H1 (cell line): ENCODE data around the gene NAV2. TPM values are rescaled to one million over a fixed set of nuclear protein-coding genes. Genes with fewer than 3 reads are reported as not detected.
A peak's percentile ranks its signal among the peaks of the same experiment; 100 is the strongest.

ENCODE experiments used
- CTCF ChIA-PET: fragments of 300-600 bp; sonication (Branson Sonifier 250); formaldehyde crosslinking; loops from one replicate; lab custom pipeline; 2021; ENCODE audit not compliant: partially characterized antibody; lab: Charles Lee
- POLR2A ChIA-PET: fragments of 300-600 bp; sonication (Branson Sonifier 250); formaldehyde crosslinking; loops from one replicate; lab custom pipeline; 2021; ENCODE audit warnings: inconsistent platforms; ENCODE audit not compliant: partially characterized antibody; lab: Charles Lee
- DNase-seq, 2 experiments: peaks; one replicate each; pipeline versions ENCODE4 v3.0.0 to v3.0.0-alpha.2; 2010 to 2022; ENCODE audit warnings: low spot score in 2 of 2, low read depth in 1 of 2, mixed read lengths in 1 of 2
- FAIRE-seq: peaks from 2 replicates; lab custom pipeline; 2011; peaks lifted over from hg19 to GRCh38; lab: Jason Lieb, UNC
- H2AFZ ChIP-seq: 2 replicates; pipeline ENCODE4 v1.8.1; 2012; ENCODE audit warnings: low read length, inconsistent platforms
- H2AK5ac ChIP-seq: 2 replicates; pipeline ENCODE4 v1.6.1; 2013; ENCODE audit warnings: low read depth, low read length
- H2BK120ac ChIP-seq: replicated peaks from 2 replicates; pipeline ENCODE3; 2013; ENCODE audit warnings: low read depth, low read length, inconsistent platforms
- H2BK12ac ChIP-seq: 2 replicates; pipeline ENCODE4 v1.6.1; 2013; ENCODE audit warnings: low read depth, low read length
- H2BK15ac ChIP-seq: 2 replicates; pipeline ENCODE4 v1.6.1; 2013; ENCODE audit warnings: low read length
- H2BK20ac ChIP-seq: 2 replicates; pipeline ENCODE4 v1.6.1; 2013; ENCODE audit warnings: low read length
- H2BK5ac ChIP-seq: 2 replicates; pipeline ENCODE4 v1.6.1; 2013; ENCODE audit warnings: low read depth, low read length
- H3K14ac ChIP-seq: 2 replicates; pipeline ENCODE4 v1.6.1; 2013; ENCODE audit warnings: inconsistent platforms; ENCODE audit not compliant: insufficient read length
- H3K18ac ChIP-seq: 2 replicates; pipeline ENCODE4 v1.6.1; 2013; ENCODE audit warnings: low read length; ENCODE audit errors: extremely low read depth
- H3K23ac ChIP-seq: 2 replicates; pipeline ENCODE4 v1.6.1; 2013; ENCODE audit warnings: inconsistent platforms; ENCODE audit not compliant: insufficient read length
- H3K23me2 ChIP-seq: 2 replicates; pipeline ENCODE4 v1.6.1; 2013; ENCODE audit warnings: low read depth, low read length
- H3K27ac ChIP-seq: 2 replicates; pipeline ENCODE4 v1.6.1; 2011; ENCODE audit warnings: low read depth, low read length, inconsistent platforms
- H3K27me3 ChIP-seq, 4 experiments: replicated peaks in 1 of 4; 1 replicate in 1 of 4; 2 replicates in 3 of 4; pipeline versions ENCODE4 v1.6.1 to v1.8.1; 2011 to 2013; ENCODE audit warnings: low read length in 3 of 4, mild to moderate bottlenecking in 3 of 4, inconsistent platforms in 2 of 4, mixed read lengths in 2 of 4, moderate library complexity in 1 of 4; ENCODE audit not compliant: control insufficient read depth in 3 of 4, insufficient read depth in 3 of 4; ENCODE audit errors: extremely low read depth in 1 of 4
- H3K36me3 ChIP-seq, 4 experiments: 2 replicates each; pipeline versions ENCODE4 v1.6.1 to v1.8.1; 2011 to 2013; ENCODE audit warnings: mild to moderate bottlenecking in 4 of 4, low read length in 3 of 4, moderate library complexity in 2 of 4, control low read depth in 1 of 4, inconsistent platforms in 1 of 4; ENCODE audit not compliant: insufficient read depth in 4 of 4, control insufficient read depth in 2 of 4
- H3K4ac ChIP-seq: replicated peaks from 2 replicates; pipeline ENCODE3; 2013; ENCODE audit warnings: low read length, low read depth, mixed read lengths, inconsistent platforms; ENCODE audit not compliant: insufficient read length
- H3K4me1 ChIP-seq, 4 experiments: replicated peaks in 1 of 4; 1 replicate in 1 of 4; 2 replicates in 3 of 4; pipeline versions ENCODE4 v1.6.1 to v1.8.1; 2011 to 2013; ENCODE audit warnings: low read length in 3 of 4, inconsistent platforms in 2 of 4, mixed read lengths in 1 of 4; ENCODE audit not compliant: insufficient read depth in 4 of 4, control insufficient read depth in 3 of 4
- H3K4me2 ChIP-seq, 2 experiments: 2 replicates each; pipeline versions ENCODE4 v1.6.1 to v1.8.1; 2011 to 2013; ENCODE audit warnings: low read depth in 2 of 2, low read length in 2 of 2, control low read depth in 1 of 2, inconsistent platforms in 1 of 2, mild to moderate bottlenecking in 1 of 2; ENCODE audit not compliant: insufficient read depth in 1 of 2
- H3K4me3 ChIP-seq, 4 experiments: fragments of 200-600, 300-600 bp in 1 of 4; sonication (generic), shearing (Covaris generic), sonication (Bioruptor Twin) in 1 of 4; 2 replicates each; pipeline versions ENCODE4 v1.5.1 to v1.8.1; 2011 to 2016; ENCODE audit warnings: low read length in 4 of 4, low read depth in 3 of 4, control low read depth in 2 of 4, inconsistent platforms in 2 of 4, mild to moderate bottlenecking in 2 of 4, mixed read lengths in 1 of 4, moderate library complexity in 1 of 4; ENCODE audit not compliant: insufficient read depth in 2 of 4; ENCODE audit errors: extremely low read depth in 1 of 4
- H3K56ac ChIP-seq: replicated peaks from 2 replicates; pipeline ENCODE3; 2013; ENCODE audit warnings: low read depth, mild to moderate bottlenecking, mixed read lengths, low read length, inconsistent platforms; ENCODE audit not compliant: insufficient read length
- H3K79me1 ChIP-seq: 2 replicates; pipeline ENCODE4 v1.6.1; 2013; ENCODE audit warnings: low read depth, low read length, control low read depth
- H3K79me2 ChIP-seq, 2 experiments: 2 replicates each; pipeline versions ENCODE4 v1.6.1 to v1.8.1; 2012 to 2013; ENCODE audit warnings: low read length in 2 of 2, mild to moderate bottlenecking in 2 of 2, inconsistent platforms in 1 of 2; ENCODE audit not compliant: insufficient read depth in 2 of 2, control insufficient read depth in 1 of 2
- H3K9ac ChIP-seq, 4 experiments: replicated peaks in 1 of 4; 1 replicate in 1 of 4; 2 replicates in 3 of 4; pipeline versions ENCODE4 v1.6.1 to v1.8.1; 2011 to 2013; ENCODE audit warnings: low read depth in 3 of 4, low read length in 3 of 4, control low read depth in 2 of 4, mild to moderate bottlenecking in 2 of 4, moderate library complexity in 2 of 4, inconsistent platforms in 1 of 4; ENCODE audit errors: extremely low read depth in 1 of 4
- H3K9me3 ChIP-seq, 2 experiments: 2 replicates each; pipeline versions ENCODE4 v1.6.1 to v1.8.1; 2012 to 2013; ENCODE audit warnings: mild to moderate bottlenecking in 2 of 2, moderate library complexity in 2 of 2, control low read depth in 1 of 2, inconsistent platforms in 1 of 2, low read depth in 1 of 2, low read length in 1 of 2, mixed read lengths in 1 of 2; ENCODE audit not compliant: insufficient read depth in 2 of 2
- H4K20me1 ChIP-seq, 2 experiments: replicated peaks in 1 of 2; 2 replicates each; pipeline versions ENCODE3 to v1.8.1; 2011 to 2013; ENCODE audit warnings: inconsistent platforms in 2 of 2, low read length in 2 of 2, mild to moderate bottlenecking in 1 of 2; ENCODE audit not compliant: insufficient read depth in 2 of 2, control insufficient read depth in 1 of 2
- H4K5ac ChIP-seq: 2 replicates; pipeline ENCODE4 v1.6.1; 2013; ENCODE audit warnings: low read length, low read depth, mixed read lengths, inconsistent platforms; ENCODE audit not compliant: insufficient read length
- H4K8ac ChIP-seq: 2 replicates; pipeline ENCODE4 v1.8.0; 2013; ENCODE audit warnings: mild to moderate bottlenecking, moderate library complexity, low read length, inconsistent platforms; ENCODE audit not compliant: insufficient read depth; ENCODE audit errors: extremely low read depth
- H4K91ac ChIP-seq: replicated peaks from 2 replicates; pipeline ENCODE3; 2013; ENCODE audit warnings: low read length, mixed read lengths, inconsistent platforms; ENCODE audit not compliant: insufficient read length
- BCL11A ChIP-seq, 2 experiments: IDR thresholded peaks; one replicate each; pipeline ENCODE4 v1.6.1; 2011; ENCODE audit warnings: low read depth in 2 of 2, low read length in 2 of 2, mild to moderate bottlenecking in 2 of 2
- CHD1 ChIP-seq: IDR thresholded peaks from 2 replicates; pipeline ENCODE4 v1.6.1; 2012; ENCODE audit warnings: low read depth, low read length, improper control_type of control experiment
- EP300 ChIP-seq, 2 experiments: IDR thresholded peaks; 1 replicate in 1 of 2; 2 replicates in 1 of 2; pipeline ENCODE4 v1.6.1; 2011 to 2012; ENCODE audit warnings: low read depth in 2 of 2, low read length in 2 of 2, mild to moderate bottlenecking in 2 of 2, borderline replicate concordance in 1 of 2, inconsistent platforms in 1 of 2, moderate library complexity in 1 of 2
- EZH2 ChIP-seq: fragments of 200-600 bp; sonication (generic); IDR thresholded peaks from 2 replicates; pipeline ENCODE4 v1.7.1; 2012; ENCODE audit warnings: low read depth, mild to moderate bottlenecking, moderate library complexity, low read length, inconsistent platforms; ENCODE audit not compliant: severe bottlenecking
- JUN ChIP-seq: IDR thresholded peaks from 2 replicates; pipeline ENCODE4 v1.6.1; 2011; ENCODE audit warnings: low read depth, mild to moderate bottlenecking, improper control_type of control experiment, low read length
- JUND ChIP-seq: IDR thresholded peaks from 2 replicates; pipeline ENCODE4 v1.6.1; 2011; ENCODE audit warnings: mild to moderate bottlenecking, improper control_type of control experiment, low read length
- PHF8 ChIP-seq: fragments of 200-600 bp; sonication (generic); conservative IDR thresholded peaks from 2 replicates; pipeline ENCODE4 v1.7.1; 2012; ENCODE audit warnings: low read depth, mild to moderate bottlenecking, inconsistent platforms, low read length, moderate library complexity
- RAD21 ChIP-seq, 2 experiments: IDR thresholded peaks in 1 of 2; conservative IDR thresholded peaks in 1 of 2; 2 replicates each; pipeline ENCODE4 v1.6.1; 2011; ENCODE audit warnings: low read depth in 2 of 2, low read length in 2 of 2, improper control_type of control experiment in 1 of 2, inconsistent platforms in 1 of 2, mild to moderate bottlenecking in 1 of 2, moderate library complexity in 1 of 2
- SUZ12 ChIP-seq: fragments of 200-600 bp; sonication (generic); IDR thresholded peaks from 2 replicates; pipeline ENCODE4 v1.6.1; 2012; ENCODE audit warnings: mild to moderate bottlenecking, inconsistent platforms, low read length, moderate library complexity, mixed read lengths
- WGBS, 2 experiments: shearing (Covaris generic) in 1 of 2; methylation state at CpG; one replicate each; pipeline versions ENCODE4 v1.1.6 to v1.1.7; 2013 to 2015; ENCODE audit warnings: low lambda C conversion rate in 2 of 2, mixed read lengths in 2 of 2, inconsistent platforms in 1 of 2, low coverage in 1 of 2, missing lambda C conversion rate in 1 of 2; ENCODE audit not compliant: insufficient replicate concordance in 2 of 2, insufficient coverage in 1 of 2, insufficient read length in 1 of 2; ENCODE audit errors: extremely low coverage in 1 of 2, missing lambda C conversion rate in 1 of 2; 5-methylcytosine and 5-hydroxymethylcytosine counted together
- polyA plus RNA-seq, 7 experiments: library from polyadenylated mRNA; depleted of rRNA in 3 of 7; stranded (reverse) in 5 of 7; unstranded in 2 of 7; fragments of >200 nt in 5 of 7; fragments of 200-250 nt in 2 of 7; gene quantifications; 1 replicate in 5 of 7; 2 replicates in 1 of 7; 4 replicates in 1 of 7; pipeline versions ENCODE4 v1.2.1 to v1.2.3, GENCODE V29; 2011 to 2013; ENCODE audit warnings: missing spikeins in 2 of 7, mixed read lengths in 2 of 7
- total RNA-seq: library from RNA; stranded (reverse); fragmentation: NEBNext Ultra II Directional; extraction: Animal tissue kit (Norgen Biotek cat#: 25700); gene quantifications from 2 replicates; pipeline ENCODE4 v1.2.1, GENCODE V29; 2021
- TF ChIP-seq, protein P1 (sequence below): IDR thresholded peaks from 2 replicates; pipeline ENCODE4 v1.6.1; 2011; ENCODE audit warnings: low read length, improper control_type of control experiment

The NAV2 gene
- total and polyA plus RNA-seq, 2 of the 8 experiments (the other 6 are each of a cell fraction or from before 2014, with no cell fraction given) = 35.6 to 73.6 TPM

DNA sequence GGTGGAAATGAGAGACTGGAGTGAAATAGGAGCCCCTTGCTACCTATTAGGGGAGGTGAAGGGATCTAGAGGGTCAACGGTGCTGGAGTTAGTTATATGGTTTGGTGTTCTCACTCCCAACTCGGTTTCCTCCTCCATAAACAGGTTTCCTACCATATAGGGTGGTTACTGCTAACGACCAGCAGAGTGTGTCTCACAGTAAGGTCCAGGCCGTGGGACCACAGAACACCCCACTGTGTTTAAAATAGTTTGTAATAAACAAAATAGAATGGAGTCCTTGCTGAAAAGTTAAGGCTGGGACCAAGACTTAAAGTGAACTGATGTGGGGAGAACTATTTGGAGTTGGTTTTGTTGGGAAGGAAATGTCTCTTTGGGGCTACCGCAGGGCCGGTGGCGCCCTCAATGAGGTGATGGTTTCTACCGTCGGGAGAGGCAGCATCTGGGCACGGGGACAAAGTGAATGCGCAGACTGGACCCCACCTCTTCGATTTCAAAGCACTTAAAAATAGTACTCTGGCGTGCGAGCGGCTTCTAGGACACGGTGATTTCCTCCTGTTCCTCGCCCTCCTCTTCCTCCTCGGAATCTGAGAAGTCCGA, 443.1 kb downstream of the NAV2 start:
- ChIA-PET CTCF (interaction anchor here (0.6 to 3.5 kb wide), 12 partner anchors 8 to 478 kb away, joined by 3 to 33 read pairs (median 4); no protein-coding TSS in a partner anchor), POLR2A (interaction anchor here (0.6 to 1.0 kb wide), 2 partner anchors 28 to 114 kb away, joined by 3 to 4 read pairs; no protein-coding TSS in a partner anchor)
- no peak overlapping the region; the same call in 1 of the 2 replicates for H2AFZ ChIP-seq
- no peak overlapping the region; the same call in 1 of the 2 replicates for H4K8ac ChIP-seq
- no peak overlapping the region for H4K91ac ChIP-seq
- no peak overlapping the region for H3K14ac ChIP-seq
- 6% methylated on average over 19 of the region's 19 CpGs; no CpG with 5 or more reads in 1 of the 2 experiments for WGBS, 2 experiments
- no peak overlapping the region for H2BK5ac ChIP-seq
- FAIRE-seq (no peak), DNase-seq (no peak)
- no peak overlapping the region for H4K5ac ChIP-seq
- H3K4me3 ChIP-seq = peak overlapping the region; percentile 50 to 76 (median 57)
- H3K4ac ChIP-seq = peak overlapping the region; percentile 63
- H3K9me3 ChIP-seq = no peaks in the 10 kb centered on the region
- H3K79me1 ChIP-seq = no peaks in the 10 kb centered on the region
- H3K4me1 ChIP-seq = peaks cover 5 to 36% (median 20%) of the 10 kb centered on the region in 4 experiments
- no peak overlapping the region for H3K27ac ChIP-seq
- no peak overlapping the region for H2AK5ac ChIP-seq
- H3K9ac ChIP-seq = no peak overlapping the region; a peak in 2 of 7 replicates
- peaks cover 6 to 11% of the 10 kb centered on the region in 2 experiments for H4K20me1 ChIP-seq
- peak overlapping the region; percentile 38; the same call in 1 of the 2 replicates for H3K18ac ChIP-seq
- no peaks in the 10 kb centered on the region for H3K36me3 ChIP-seq
- H2BK20ac ChIP-seq = no peak overlapping the region
- H2BK120ac ChIP-seq = no peak overlapping the region
- H2BK15ac ChIP-seq = no peak overlapping the region
- H3K4me2 ChIP-seq = peak overlapping the region; percentile 78 to 89
- no peak overlapping the region for H2BK12ac ChIP-seq
- no peaks in the 10 kb centered on the region for H3K79me2 ChIP-seq
- no peak overlapping the region for H3K23ac ChIP-seq
- peaks cover 16% of the 10 kb centered on the region; the same call in 1 of the 2 replicates for H3K23me2 ChIP-seq
- no peak overlapping the region for H3K56ac ChIP-seq
- peaks cover 36 to 63% (median 60%) of the 10 kb centered on the region in 4 experiments for H3K27me3 ChIP-seq
- TF ChIP-seq PHF8 (no peak), JUND (no peak), BCL11A (IDR thresholded peaks at IDR 0.05; ENCODE audit: low read depth in 2 of 2, low read length in 2 of 2) (no peak), RAD21 (IDR thresholded peaks at IDR 0.05 in 1 of 2, conservative IDR thresholded peaks at IDR 0.05 in 1 of 2; ENCODE audit: low read depth in 2 of 2, low read length in 2 of 2) (no peak), EP300 (IDR thresholded peaks at IDR 0.05; ENCODE audit: borderline replicate concordance in 1 of 2, low read depth in 2 of 2, low read length in 2 of 2) (no peak), SUZ12 (peak; percentile 71), EZH2 (peak; percentile 45), JUN (no peak), CHD1 (no peak)
- TF ChIP-seq, protein P1, sequence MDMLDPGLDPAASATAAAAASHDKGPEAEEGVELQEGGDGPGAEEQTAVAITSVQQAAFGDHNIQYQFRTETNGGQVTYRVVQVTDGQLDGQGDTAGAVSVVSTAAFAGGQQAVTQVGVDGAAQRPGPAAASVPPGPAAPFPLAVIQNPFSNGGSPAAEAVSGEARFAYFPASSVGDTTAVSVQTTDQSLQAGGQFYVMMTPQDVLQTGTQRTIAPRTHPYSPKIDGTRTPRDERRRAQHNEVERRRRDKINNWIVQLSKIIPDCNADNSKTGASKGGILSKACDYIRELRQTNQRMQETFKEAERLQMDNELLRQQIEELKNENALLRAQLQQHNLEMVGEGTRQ = no peak
